ENCODE measurements around the gene ARSG.

DNA sequence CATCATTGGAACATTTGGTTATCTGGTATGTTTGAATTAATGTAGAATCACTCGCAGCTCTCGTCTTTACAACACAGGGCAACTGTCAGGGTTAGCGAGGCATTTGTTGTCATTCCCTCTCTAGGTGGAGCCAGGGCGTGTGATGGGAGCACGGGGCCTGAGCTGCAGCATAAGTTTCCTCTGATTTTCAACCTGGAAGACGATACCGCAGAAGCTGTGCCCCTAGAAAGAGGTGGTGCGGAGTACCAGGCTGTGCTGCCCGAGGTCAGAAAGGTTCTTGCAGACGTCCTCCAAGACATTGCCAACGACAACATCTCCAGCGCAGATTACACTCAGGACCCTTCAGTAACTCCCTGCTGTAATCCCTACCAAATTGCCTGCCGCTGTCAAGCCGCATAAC is 128.8 kb downstream of the ARSG start:
- TF ChIP-seq, protein P1, sequence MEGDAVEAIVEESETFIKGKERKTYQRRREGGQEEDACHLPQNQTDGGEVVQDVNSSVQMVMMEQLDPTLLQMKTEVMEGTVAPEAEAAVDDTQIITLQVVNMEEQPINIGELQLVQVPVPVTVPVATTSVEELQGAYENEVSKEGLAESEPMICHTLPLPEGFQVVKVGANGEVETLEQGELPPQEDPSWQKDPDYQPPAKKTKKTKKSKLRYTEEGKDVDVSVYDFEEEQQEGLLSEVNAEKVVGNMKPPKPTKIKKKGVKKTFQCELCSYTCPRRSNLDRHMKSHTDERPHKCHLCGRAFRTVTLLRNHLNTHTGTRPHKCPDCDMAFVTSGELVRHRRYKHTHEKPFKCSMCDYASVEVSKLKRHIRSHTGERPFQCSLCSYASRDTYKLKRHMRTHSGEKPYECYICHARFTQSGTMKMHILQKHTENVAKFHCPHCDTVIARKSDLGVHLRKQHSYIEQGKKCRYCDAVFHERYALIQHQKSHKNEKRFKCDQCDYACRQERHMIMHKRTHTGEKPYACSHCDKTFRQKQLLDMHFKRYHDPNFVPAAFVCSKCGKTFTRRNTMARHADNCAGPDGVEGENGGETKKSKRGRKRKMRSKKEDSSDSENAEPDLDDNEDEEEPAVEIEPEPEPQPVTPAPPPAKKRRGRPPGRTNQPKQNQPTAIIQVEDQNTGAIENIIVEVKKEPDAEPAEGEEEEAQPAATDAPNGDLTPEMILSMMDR (conservative IDR thresholded peaks at IDR 0.05) = no peak
- TF ChIP-seq ZFX (IDR thresholded peaks at IDR 0.05) = no peak

Data from C4-2B (cell line).